Central memory CD8-positive, alpha-beta T cell (primary cell): ENCODE data around the gene SETX.
A peak's percentile ranks its signal among the peaks of the same experiment; 100 is the strongest.

Experiments
- ATAC-seq: fragments of 150-1000 bp; cut with Tn5 transposase; replicated peaks from 2 replicates; pipeline ENCODE4 v1.10.0; 2022; ENCODE audit warnings: mild to moderate bottlenecking, moderate FRiP score, moderate number of reproducible peaks; ENCODE audit not compliant: poor library complexity, severe bottlenecking; ENCODE audit errors: extremely low read depth
- DNase-seq, 2 donors: peaks; one replicate each; pipeline ENCODE4 v3.0.0; 2021; ENCODE audit warnings: low spot score in 2 of 2
- H3K27ac Mint-ChIP-seq: one replicate; pipeline ENCODE4 v1.8.0; 2022; ENCODE audit warnings: low read depth, mild to moderate bottlenecking, moderate library complexity, mixed read lengths
- H3K27me3 Mint-ChIP-seq: one replicate; pipeline ENCODE4 v1.8.0; 2022; ENCODE audit warnings: mixed read lengths
- H3K36me3 Mint-ChIP-seq: one replicate; pipeline ENCODE4 v1.8.0; 2022; ENCODE audit warnings: mild to moderate bottlenecking, moderate library complexity, mixed read lengths; ENCODE audit not compliant: insufficient read depth
- H3K4me1 Mint-ChIP-seq: one replicate; pipeline ENCODE4 v1.8.0; 2022; ENCODE audit warnings: mixed read lengths
- H3K4me3 Mint-ChIP-seq: one replicate; pipeline ENCODE4 v1.8.0; 2022; ENCODE audit warnings: mild to moderate bottlenecking, moderate library complexity, mixed read lengths
- H3K9me3 Mint-ChIP-seq: one replicate; pipeline ENCODE4 v1.8.0; 2022; ENCODE audit warnings: mixed read lengths

SETX gene

GRCh38 chr9:132348676-132349075 is 6.1 kb downstream of the SETX start:
- DNase-seq (no peak), ATAC-seq (no peak)
- H3K4me1 Mint-ChIP-seq, result peaks cover 35% of the 10 kb centered on the region
- peaks cover 74% of the 10 kb centered on the region for H3K36me3 Mint-ChIP-seq
- peak overlapping the region; percentile 31 for H3K4me3 Mint-ChIP-seq
- no peaks in the 10 kb centered on the region for H3K9me3 Mint-ChIP-seq
- H3K27me3 Mint-ChIP-seq, result no peaks in the 10 kb centered on the region
- H3K27ac Mint-ChIP-seq, result no peak overlapping the region

- no peaks in the 10 kb centered on the region for H3K9me3 Mint-ChIP-seq
- no peak for ATAC-seq
- no peak overlapping the region for H3K27ac Mint-ChIP-seq
Measured at GRCh38 chr9:132346177-132346576, 8.6 kb downstream of the SETX start.

GRCh38 chr9:132341177-132341840 is 13.5 kb downstream of the SETX start:
- Mint-ChIP-seq H3K4me1 (peaks cover 18% of the 10 kb centered on the region), H3K36me3 (peaks cover 85% of the 10 kb centered on the region), H3K27ac (no peak overlapping the region), H3K9me3 (no peaks in the 10 kb centered on the region), H3K4me3 (no peak overlapping the region), H3K27me3 (no peaks in the 10 kb centered on the region)
- ATAC-seq (no peak), DNase-seq (no peak)

More at GRCh38 chr9:132346177-132346576, 8.6 kb downstream of the SETX start:
- Mint-ChIP-seq H3K27me3 (no peaks in the 10 kb centered on the region), H3K4me1 (peaks cover 20% of the 10 kb centered on the region), H3K4me3 (no peak overlapping the region), H3K36me3 (peaks cover 86% of the 10 kb centered on the region)
- no peak for DNase-seq

GRCh38 chr9:132334364-132334763 is 20.4 kb downstream of the SETX start:
- peaks cover 19% of the 10 kb centered on the region for H3K4me1 Mint-ChIP-seq
- peaks cover 86% of the 10 kb centered on the region for H3K36me3 Mint-ChIP-seq
- H3K27me3 Mint-ChIP-seq, result no peaks in the 10 kb centered on the region
- DNase-seq, result no peak
- no peak for ATAC-seq
- no peak overlapping the region for H3K4me3 Mint-ChIP-seq
- H3K9me3 Mint-ChIP-seq, result no peaks in the 10 kb centered on the region
- H3K27ac Mint-ChIP-seq, result no peak overlapping the region

- H3K27ac Mint-ChIP-seq, result no peak overlapping the region
- no peak for ATAC-seq
Measured at GRCh38 chr9:132333556-132333955, 21.2 kb downstream of the SETX start.

GRCh38 chr9:132328580-132328979 is 26.2 kb downstream of the SETX start:
- Mint-ChIP-seq H3K4me1 (peaks cover 42% of the 10 kb centered on the region), H3K36me3 (peaks cover 69% of the 10 kb centered on the region), H3K27ac (peak overlapping the region; percentile 39), H3K9me3 (peaks cover 6% of the 10 kb centered on the region), H3K27me3 (no peaks in the 10 kb centered on the region), H3K4me3 (no peak overlapping the region)
- DNase-seq, result no peak
- ATAC-seq, result no peak

More at GRCh38 chr9:132333556-132333955, 21.2 kb downstream of the SETX start:
- Mint-ChIP-seq H3K4me1 (peaks cover 20% of the 10 kb centered on the region), H3K9me3 (peaks cover under 1% of the 10 kb centered on the region), H3K36me3 (peaks cover 86% of the 10 kb centered on the region), H3K4me3 (no peak overlapping the region), H3K27me3 (no peaks in the 10 kb centered on the region)
- DNase-seq, result no peak

- no peak for DNase-seq
- Mint-ChIP-seq H3K4me1 (peaks cover 49% of the 10 kb centered on the region), H3K27me3 (no peaks in the 10 kb centered on the region), H3K36me3 (peaks cover 61% of the 10 kb centered on the region), H3K9me3 (peaks cover 6% of the 10 kb centered on the region), H3K4me3 (no peak overlapping the region), H3K27ac (peak overlapping the region; percentile 39)
- ATAC-seq, result no peak
Measured at GRCh38 chr9:132327537-132327936, 27.2 kb downstream of the SETX start.

GRCh38 chr9:132324425-132324824 is 30.4 kb downstream of the SETX start:
- Mint-ChIP-seq H3K27me3 (no peaks in the 10 kb centered on the region), H3K4me3 (no peak overlapping the region), H3K4me1 (peaks cover 53% of the 10 kb centered on the region), H3K9me3 (peaks cover 6% of the 10 kb centered on the region), H3K27ac (peak overlapping the region; percentile 84), H3K36me3 (peaks cover 54% of the 10 kb centered on the region)
- ATAC-seq (no peak), DNase-seq (no peak)

GRCh38 chr9:132319421-132320110 is 35.2 kb downstream of the SETX start:
- DNase-seq, result no peak
- ATAC-seq, result no peak
- no peak overlapping the region for H3K4me3 Mint-ChIP-seq
- no peaks in the 10 kb centered on the region for H3K9me3 Mint-ChIP-seq
- peak overlapping the region; percentile 61 for H3K27ac Mint-ChIP-seq
- no peaks in the 10 kb centered on the region for H3K27me3 Mint-ChIP-seq
- H3K4me1 Mint-ChIP-seq, result peaks cover 30% of the 10 kb centered on the region
- H3K36me3 Mint-ChIP-seq, result peaks cover 32% of the 10 kb centered on the region

GRCh38 chr9:132312873-132313272 is 41.9 kb downstream of the SETX start:
- Mint-ChIP-seq H3K4me3 (no peak overlapping the region), H3K27me3 (no peaks in the 10 kb centered on the region), H3K4me1 (peaks cover 37% of the 10 kb centered on the region), H3K9me3 (no peaks in the 10 kb centered on the region), H3K27ac (peak overlapping the region; percentile 65), H3K36me3 (peaks cover 47% of the 10 kb centered on the region)
- DNase-seq (no peak), ATAC-seq (no peak)

GRCh38 chr9:132312426-132312825 is 42.4 kb downstream of the SETX start:
- peak overlapping the region; percentile 65 for H3K27ac Mint-ChIP-seq
- H3K4me3 Mint-ChIP-seq, result no peak overlapping the region
- H3K4me1 Mint-ChIP-seq, result peaks cover 37% of the 10 kb centered on the region
- no peak for DNase-seq
- no peaks in the 10 kb centered on the region for H3K27me3 Mint-ChIP-seq
- no peaks in the 10 kb centered on the region for H3K9me3 Mint-ChIP-seq
- no peak for ATAC-seq
- H3K36me3 Mint-ChIP-seq, result peaks cover 52% of the 10 kb centered on the region

GRCh38 chr9:132311978-132312377 is 42.8 kb downstream of the SETX start:
- H3K36me3 Mint-ChIP-seq, result peaks cover 53% of the 10 kb centered on the region
- no peaks in the 10 kb centered on the region for H3K27me3 Mint-ChIP-seq

GRCh38 chr9:132309056-132309455 is 45.7 kb downstream of the SETX start:
- H3K27me3 Mint-ChIP-seq, result no peaks in the 10 kb centered on the region
- no peak overlapping the region for H3K27ac Mint-ChIP-seq
- peaks cover 72% of the 10 kb centered on the region for H3K36me3 Mint-ChIP-seq

More at GRCh38 chr9:132311978-132312377, 42.8 kb downstream of the SETX start:
- ATAC-seq (no peak), DNase-seq (no peak)
- Mint-ChIP-seq H3K4me3 (no peak overlapping the region), H3K27ac (peak overlapping the region; percentile 65), H3K9me3 (no peaks in the 10 kb centered on the region), H3K4me1 (peaks cover 37% of the 10 kb centered on the region)

More at GRCh38 chr9:132309056-132309455, 45.7 kb downstream of the SETX start:
- DNase-seq, result no peak
- Mint-ChIP-seq H3K4me1 (peaks cover 41% of the 10 kb centered on the region), H3K4me3 (no peak overlapping the region), H3K9me3 (no peaks in the 10 kb centered on the region)
- no peak for ATAC-seq
